AG10803 (cell line): ENCODE results near the gene IGF2BP2.
A peak's percentile ranks its signal among the peaks of the same experiment; 100 is the strongest.

Experiments
- DNase-seq: peaks from one replicate; pipeline ENCODE4 v3.0.0; 2010; ENCODE audit warnings: low read depth
- H3K4me3 ChIP-seq: 2 replicates; pipeline ENCODE4 v1.5.1; 2011; ENCODE audit warnings: mild to moderate bottlenecking, low read length, control low read depth
- TF ChIP-seq, protein P1 (sequence below): conservative IDR thresholded peaks from 2 replicates; pipeline ENCODE4 v1.5.1; 2011; ENCODE audit warnings: mild to moderate bottlenecking, low read length, control low read depth, inconsistent platforms

Gene IGF2BP2

DNA sequence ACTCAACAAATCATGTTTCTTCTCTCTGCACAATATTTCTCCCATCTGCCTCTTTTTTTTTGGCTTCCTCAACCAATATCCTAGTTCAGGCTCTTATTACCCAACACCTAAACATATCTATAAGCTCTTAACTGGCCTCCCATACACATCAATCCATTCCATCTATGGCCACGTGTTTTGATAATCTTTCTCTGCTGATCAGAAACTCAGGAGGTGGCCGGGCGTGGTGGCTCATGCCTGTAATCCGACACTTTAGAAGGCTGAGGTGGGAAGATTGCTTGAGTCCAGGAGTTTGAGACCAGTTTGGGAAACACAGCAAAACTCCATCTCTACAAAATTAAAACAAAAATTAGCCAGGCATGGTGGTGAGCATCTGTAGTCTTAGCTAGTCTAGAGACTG lies 68.4 kb downstream of the IGF2BP2 start:
- TF ChIP-seq, protein P1, sequence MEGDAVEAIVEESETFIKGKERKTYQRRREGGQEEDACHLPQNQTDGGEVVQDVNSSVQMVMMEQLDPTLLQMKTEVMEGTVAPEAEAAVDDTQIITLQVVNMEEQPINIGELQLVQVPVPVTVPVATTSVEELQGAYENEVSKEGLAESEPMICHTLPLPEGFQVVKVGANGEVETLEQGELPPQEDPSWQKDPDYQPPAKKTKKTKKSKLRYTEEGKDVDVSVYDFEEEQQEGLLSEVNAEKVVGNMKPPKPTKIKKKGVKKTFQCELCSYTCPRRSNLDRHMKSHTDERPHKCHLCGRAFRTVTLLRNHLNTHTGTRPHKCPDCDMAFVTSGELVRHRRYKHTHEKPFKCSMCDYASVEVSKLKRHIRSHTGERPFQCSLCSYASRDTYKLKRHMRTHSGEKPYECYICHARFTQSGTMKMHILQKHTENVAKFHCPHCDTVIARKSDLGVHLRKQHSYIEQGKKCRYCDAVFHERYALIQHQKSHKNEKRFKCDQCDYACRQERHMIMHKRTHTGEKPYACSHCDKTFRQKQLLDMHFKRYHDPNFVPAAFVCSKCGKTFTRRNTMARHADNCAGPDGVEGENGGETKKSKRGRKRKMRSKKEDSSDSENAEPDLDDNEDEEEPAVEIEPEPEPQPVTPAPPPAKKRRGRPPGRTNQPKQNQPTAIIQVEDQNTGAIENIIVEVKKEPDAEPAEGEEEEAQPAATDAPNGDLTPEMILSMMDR: no peak
- no peak for DNase-seq
- H3K4me3 ChIP-seq: no peak overlapping the region

DNA sequence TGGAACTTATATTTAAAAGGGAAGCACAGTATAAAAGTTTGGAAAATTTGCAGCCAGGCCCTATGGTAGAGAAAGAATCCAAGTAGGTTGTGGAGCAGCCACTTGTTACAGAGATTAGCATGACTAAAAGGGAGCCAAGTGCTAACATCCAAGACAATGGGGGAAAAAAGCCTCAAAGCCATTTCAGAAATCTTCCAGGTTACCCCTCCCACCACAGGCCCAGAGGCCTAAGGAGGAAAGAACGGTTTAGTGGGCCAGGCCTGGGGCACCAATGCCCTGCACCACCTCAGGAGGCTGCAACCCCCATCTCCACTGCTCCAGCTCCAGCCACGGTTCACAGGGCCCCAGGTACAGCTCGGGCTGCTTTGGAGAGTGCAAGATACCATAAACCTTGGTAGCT lies 69.9 kb downstream of the IGF2BP2 start:
- no peak for DNase-seq
- H3K4me3 ChIP-seq: no peak overlapping the region
- TF ChIP-seq, protein P1: no peak

DNA sequence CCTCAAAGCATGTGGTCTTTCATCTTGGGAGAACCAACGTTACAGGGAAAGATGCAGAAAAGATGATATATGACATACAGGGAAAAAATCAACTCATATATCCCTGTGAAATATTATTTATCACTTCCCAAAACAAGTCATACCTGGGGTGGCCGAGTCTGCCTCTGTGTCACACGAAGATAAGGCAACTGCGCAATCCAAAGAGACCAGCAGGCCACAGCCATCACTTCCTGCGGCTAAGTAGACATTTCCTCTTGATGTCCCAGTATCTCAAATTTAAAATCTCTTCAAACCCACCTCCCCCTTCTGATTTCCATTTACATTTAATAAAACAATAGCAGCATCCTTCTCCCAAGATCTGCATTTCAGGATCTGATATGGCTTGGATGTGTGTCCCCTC lies 71.5 kb downstream of the IGF2BP2 start:
- no peak overlapping the region for H3K4me3 ChIP-seq
- no peak for DNase-seq
- TF ChIP-seq, protein P1: no peak

DNA sequence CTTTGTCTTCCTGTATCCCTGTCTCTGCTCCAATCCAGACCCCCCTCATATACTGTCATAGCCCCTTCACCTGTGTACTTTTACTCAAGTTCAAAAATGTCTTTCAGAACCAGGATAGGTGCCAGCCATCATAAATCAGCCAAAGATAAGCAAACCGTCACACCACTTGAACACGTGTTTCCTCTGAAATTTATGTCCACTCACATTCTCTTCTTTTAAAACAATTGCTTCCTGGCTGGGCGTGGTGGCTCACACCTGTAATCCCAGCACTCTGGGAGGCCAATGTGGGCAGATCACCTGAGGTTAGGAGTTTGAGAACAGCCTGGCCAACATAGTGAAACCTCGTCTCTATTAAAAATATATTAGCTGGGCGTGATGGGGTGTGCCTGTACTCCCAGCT lies 74.1 kb downstream of the IGF2BP2 start:
- no peak overlapping the region for H3K4me3 ChIP-seq
- TF ChIP-seq, protein P1: no peak
- DNase-seq: no peak

DNA sequence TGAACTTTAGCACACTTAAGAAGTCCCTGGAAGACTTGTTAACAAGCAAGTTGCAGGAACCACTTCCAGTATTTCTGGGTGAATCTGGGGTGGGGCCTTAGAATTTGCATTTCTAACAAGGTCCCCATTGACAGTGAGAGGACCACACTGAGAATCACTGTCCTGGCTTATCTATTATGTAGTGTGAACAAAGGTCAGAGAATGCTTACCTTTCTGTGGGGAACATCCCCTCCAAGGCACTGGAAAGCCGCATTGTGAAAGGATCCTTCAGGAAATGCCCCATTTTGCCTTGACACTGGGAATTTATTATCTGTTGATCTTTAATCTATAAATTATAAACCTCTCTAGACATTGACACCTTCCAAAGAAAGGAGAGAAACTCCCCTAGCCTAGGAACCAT lies 74.8 kb downstream of the IGF2BP2 start:
- no peak overlapping the region for H3K4me3 ChIP-seq
- no peak for DNase-seq
- TF ChIP-seq, protein P1: no peak

DNA sequence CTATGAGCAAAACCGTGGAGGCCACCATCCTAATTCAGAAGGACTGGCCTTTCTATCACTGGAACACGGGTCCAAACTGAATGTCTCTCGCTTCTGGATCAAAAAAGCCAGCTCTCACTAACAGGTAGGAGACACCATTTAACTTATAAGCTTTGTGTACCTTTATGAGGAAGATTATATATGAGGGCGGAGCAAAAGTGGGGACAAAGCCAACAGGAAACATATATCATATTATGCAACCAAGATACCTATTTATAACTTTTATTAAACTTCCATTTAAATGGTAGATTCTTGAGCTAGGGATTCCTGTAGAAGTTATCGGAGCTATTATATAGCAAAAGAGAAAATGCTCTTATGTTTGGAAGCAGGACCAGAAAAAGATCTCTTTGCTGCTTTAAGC lies 78.4 kb downstream of the IGF2BP2 start:
- no peak for DNase-seq
- TF ChIP-seq, protein P1: no peak
- no peak overlapping the region for H3K4me3 ChIP-seq

DNA sequence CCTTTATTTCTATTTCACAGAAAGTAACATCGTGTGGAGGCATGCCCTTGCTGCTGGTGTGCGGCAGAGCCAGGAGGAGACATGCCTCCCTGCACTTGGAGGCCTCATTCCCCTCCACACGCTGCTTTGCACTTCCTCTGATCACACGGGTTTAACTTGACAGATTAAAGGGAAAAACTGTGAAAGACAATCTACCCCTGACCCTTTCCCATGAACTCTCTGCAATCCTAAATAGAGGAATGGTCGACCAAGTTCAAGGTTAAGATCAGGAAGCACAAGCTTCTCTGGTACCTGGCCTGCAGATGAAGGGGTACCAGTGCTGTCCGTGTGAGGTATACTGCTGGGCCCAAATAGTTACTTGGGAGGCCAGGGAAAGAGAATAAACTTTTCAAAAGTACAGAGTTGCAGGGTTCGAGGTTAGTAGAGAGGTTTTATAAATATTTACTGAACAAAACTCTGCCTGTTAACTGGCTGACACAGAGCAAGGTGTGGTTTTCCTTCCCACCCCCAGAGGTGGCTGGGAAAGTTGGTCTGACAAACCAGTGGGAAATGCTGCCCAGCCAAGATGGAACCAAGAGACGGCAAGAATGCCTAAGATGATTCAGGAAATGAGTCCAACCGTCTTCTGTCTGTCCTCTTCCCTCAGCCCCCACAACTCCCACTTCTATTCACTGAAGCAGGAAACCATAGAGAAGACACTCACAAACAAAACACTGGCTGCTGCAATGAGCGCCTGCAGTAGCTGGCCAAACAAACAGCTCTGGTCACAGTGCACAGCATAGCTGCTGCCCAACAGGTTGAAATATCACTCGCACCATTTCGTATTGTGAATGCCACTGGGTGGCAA lies 79.6 kb downstream of the IGF2BP2 start:
- DNase-seq: peak; percentile 92
- H3K4me3 ChIP-seq: no peak overlapping the region
- TF ChIP-seq, protein P1: no peak
